Loucy (cell line): ENCODE results near the gene PRF1.

Experiments used
- H2AFZ ChIP-seq: fragments of 200-600 bp; sonication (generic); 2 replicates; pipeline ENCODE4 v1.6.0; 2016; ENCODE audit warnings: antibody characterized with exemption, mild to moderate bottlenecking, low read length, moderate library complexity
- H3F3A ChIP-seq: fragments of 200-600 bp; 2 replicates; pipeline ENCODE4 v1.6.0; 2016; ENCODE audit warnings: antibody characterized with exemption, low read depth, mild to moderate bottlenecking
- H3K27me3 ChIP-seq: fragments of 200-600 bp; sonication (generic); 2 replicates; pipeline ENCODE4 v1.6.1; 2014; ENCODE audit warnings: low read length, mild to moderate bottlenecking; ENCODE audit not compliant: insufficient read depth, poor library complexity, severe bottlenecking
- H3K36me3 ChIP-seq: fragments of 200-600 bp; sonication (generic); 2 replicates; pipeline ENCODE4 v1.6.1; 2016; ENCODE audit warnings: low read length; ENCODE audit not compliant: insufficient read depth
- H3K4me1 ChIP-seq: fragments of 200-600 bp; sonication (generic); 2 replicates; pipeline ENCODE4 v1.5.1; 2014; ENCODE audit warnings: low read length, mild to moderate bottlenecking; ENCODE audit not compliant: insufficient read depth, poor library complexity, severe bottlenecking
- H3K4me2 ChIP-seq: fragments of 200-600 bp; sonication (generic); 2 replicates; pipeline ENCODE4 v1.6.0; 2014; ENCODE audit warnings: antibody characterized with exemption, low read length, low read depth, mild to moderate bottlenecking; ENCODE audit not compliant: poor library complexity, severe bottlenecking
- H3K4me3 ChIP-seq: fragments of 200-600 bp; sonication (generic); 2 replicates; pipeline ENCODE4 v1.5.1; 2014; ENCODE audit warnings: low read length, mild to moderate bottlenecking, mixed read lengths; ENCODE audit not compliant: poor library complexity, severe bottlenecking
- H3K79me2 ChIP-seq: fragments of 200-600 bp; sonication (generic); 2 replicates; pipeline ENCODE4 v1.6.1; 2014; ENCODE audit warnings: low read length; ENCODE audit not compliant: insufficient read depth
- H3K9ac ChIP-seq: fragments of 200-600 bp; sonication (generic); 2 replicates; pipeline ENCODE4 v1.6.0; 2014; ENCODE audit warnings: mild to moderate bottlenecking, low read depth, low read length, moderate library complexity; ENCODE audit not compliant: poor library complexity, severe bottlenecking
- H3K9me2 ChIP-seq: fragments of 200-600 bp; sonication (generic); replicated peaks from 2 replicates; pipeline ENCODE4 v1.6.1; 2016; ENCODE audit warnings: low read depth, low read length, mixed read lengths
- H3K9me3 ChIP-seq: fragments of 200-600 bp; sonication (generic); 2 replicates; pipeline ENCODE4 v1.6.1; 2014; ENCODE audit warnings: mild to moderate bottlenecking, antibody characterized with exemption, low read length, low read depth; ENCODE audit not compliant: insufficient read depth
- H4K20me1 ChIP-seq: fragments of 200-600 bp; sonication (generic); 2 replicates; pipeline ENCODE4 v1.6.0; 2014; ENCODE audit warnings: antibody characterized with exemption, low read length, mild to moderate bottlenecking; ENCODE audit not compliant: insufficient read depth, poor library complexity, severe bottlenecking
- EZH2phosphoT487 ChIP-seq: fragments of 200-600 bp; IDR thresholded peaks from 2 replicates; pipeline ENCODE4 v1.6.1; 2018; ENCODE audit warnings: antibody characterized with exemption, mild to moderate bottlenecking, moderate library complexity, borderline replicate concordance
- TF ChIP-seq, protein P1 (sequence below): fragments of 200-600 bp; sonication (generic); conservative IDR thresholded peaks from 2 replicates; pipeline ENCODE4 v1.5.1; 2014; ENCODE audit warnings: mild to moderate bottlenecking, antibody characterized with exemption, low read length

The PRF1 gene

DNA sequence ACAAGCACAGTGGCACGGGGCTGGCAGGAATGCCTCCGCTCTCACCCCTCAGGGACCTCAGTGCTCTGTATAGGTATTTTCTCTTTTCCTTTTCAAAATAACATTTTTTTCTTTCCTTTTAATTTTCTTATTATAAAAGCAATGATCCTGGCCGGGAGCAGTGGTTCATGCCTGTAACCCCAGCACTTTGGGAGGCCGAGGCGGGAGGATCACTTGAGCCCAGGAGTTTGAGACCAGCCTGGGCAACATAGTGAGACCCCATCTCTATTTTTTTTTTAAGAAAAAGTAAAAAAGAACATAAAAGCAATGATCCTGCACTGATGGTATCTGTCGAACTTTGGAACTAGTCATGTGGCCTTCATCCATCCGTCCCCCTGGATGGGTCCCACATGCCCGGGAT lies 3.2 kb downstream of the PRF1 start:
- TF ChIP-seq, protein P1, sequence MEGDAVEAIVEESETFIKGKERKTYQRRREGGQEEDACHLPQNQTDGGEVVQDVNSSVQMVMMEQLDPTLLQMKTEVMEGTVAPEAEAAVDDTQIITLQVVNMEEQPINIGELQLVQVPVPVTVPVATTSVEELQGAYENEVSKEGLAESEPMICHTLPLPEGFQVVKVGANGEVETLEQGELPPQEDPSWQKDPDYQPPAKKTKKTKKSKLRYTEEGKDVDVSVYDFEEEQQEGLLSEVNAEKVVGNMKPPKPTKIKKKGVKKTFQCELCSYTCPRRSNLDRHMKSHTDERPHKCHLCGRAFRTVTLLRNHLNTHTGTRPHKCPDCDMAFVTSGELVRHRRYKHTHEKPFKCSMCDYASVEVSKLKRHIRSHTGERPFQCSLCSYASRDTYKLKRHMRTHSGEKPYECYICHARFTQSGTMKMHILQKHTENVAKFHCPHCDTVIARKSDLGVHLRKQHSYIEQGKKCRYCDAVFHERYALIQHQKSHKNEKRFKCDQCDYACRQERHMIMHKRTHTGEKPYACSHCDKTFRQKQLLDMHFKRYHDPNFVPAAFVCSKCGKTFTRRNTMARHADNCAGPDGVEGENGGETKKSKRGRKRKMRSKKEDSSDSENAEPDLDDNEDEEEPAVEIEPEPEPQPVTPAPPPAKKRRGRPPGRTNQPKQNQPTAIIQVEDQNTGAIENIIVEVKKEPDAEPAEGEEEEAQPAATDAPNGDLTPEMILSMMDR, result no peak
- no peak for TF ChIP-seq EZH2phosphoT487
- Histone ChIP-seq H3K36me3 (no peaks in the 10 kb centered on the region; the same call in 1 of the 2 replicates), H3F3A (no peaks in the 10 kb centered on the region), H3K9ac (peak overlapping the region; percentile 81), H3K4me2 (peak overlapping the region; percentile 84), H4K20me1 (peaks cover 15% of the 10 kb centered on the region), H3K4me1 (peaks cover 75% of the 10 kb centered on the region), H3K79me2 (peaks cover 49% of the 10 kb centered on the region), H3K4me3 (peak overlapping the region; percentile 78), H3K9me3 (no peaks in the 10 kb centered on the region), H3K9me2 (no peaks in the 10 kb centered on the region), H2AFZ (no peak overlapping the region), H3K27me3 (no peaks in the 10 kb centered on the region)

DNA sequence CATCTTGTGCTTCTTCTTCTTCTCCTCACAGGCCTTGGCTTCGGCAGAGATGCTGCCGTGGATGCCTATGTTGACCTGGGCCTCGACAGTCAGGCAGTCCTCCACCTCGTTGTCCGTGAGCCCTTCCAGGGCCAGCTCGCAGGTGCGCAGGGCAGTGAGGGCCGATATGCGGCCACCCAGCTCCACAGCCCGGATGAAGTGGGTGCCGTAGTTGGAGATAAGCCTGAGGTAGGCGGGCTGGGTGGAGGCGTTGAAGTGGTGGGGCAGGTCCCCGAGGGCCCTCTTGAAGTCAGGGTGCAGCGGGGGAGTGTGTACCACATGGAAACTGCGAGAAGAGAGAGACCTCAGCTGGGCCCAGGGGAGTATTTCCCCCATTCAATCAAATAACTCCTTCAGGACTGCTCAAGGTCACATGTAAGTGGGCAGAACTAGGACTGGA lies 3.7 kb downstream of the PRF1 start:
- no peak overlapping the region for H3K4me3 ChIP-seq
- TF ChIP-seq EZH2phosphoT487, result no peak
- TF ChIP-seq, protein P1, result no peak
- H2AFZ ChIP-seq, result no peak overlapping the region
- H3K9me3 ChIP-seq, result no peaks in the 10 kb centered on the region
- H3K36me3 ChIP-seq, result no peaks in the 10 kb centered on the region; the same call in 1 of the 2 replicates
- no peaks in the 10 kb centered on the region for H3K27me3 ChIP-seq
- H3K9ac ChIP-seq, result no peak overlapping the region
- H3K4me1 ChIP-seq, result peaks cover 75% of the 10 kb centered on the region
- H3K9me2 ChIP-seq, result no peaks in the 10 kb centered on the region
- peaks cover 15% of the 10 kb centered on the region for H4K20me1 ChIP-seq
- peaks cover 49% of the 10 kb centered on the region for H3K79me2 ChIP-seq
- peak overlapping the region; percentile 10 for H3K4me2 ChIP-seq
- H3F3A ChIP-seq, result no peaks in the 10 kb centered on the region

DNA sequence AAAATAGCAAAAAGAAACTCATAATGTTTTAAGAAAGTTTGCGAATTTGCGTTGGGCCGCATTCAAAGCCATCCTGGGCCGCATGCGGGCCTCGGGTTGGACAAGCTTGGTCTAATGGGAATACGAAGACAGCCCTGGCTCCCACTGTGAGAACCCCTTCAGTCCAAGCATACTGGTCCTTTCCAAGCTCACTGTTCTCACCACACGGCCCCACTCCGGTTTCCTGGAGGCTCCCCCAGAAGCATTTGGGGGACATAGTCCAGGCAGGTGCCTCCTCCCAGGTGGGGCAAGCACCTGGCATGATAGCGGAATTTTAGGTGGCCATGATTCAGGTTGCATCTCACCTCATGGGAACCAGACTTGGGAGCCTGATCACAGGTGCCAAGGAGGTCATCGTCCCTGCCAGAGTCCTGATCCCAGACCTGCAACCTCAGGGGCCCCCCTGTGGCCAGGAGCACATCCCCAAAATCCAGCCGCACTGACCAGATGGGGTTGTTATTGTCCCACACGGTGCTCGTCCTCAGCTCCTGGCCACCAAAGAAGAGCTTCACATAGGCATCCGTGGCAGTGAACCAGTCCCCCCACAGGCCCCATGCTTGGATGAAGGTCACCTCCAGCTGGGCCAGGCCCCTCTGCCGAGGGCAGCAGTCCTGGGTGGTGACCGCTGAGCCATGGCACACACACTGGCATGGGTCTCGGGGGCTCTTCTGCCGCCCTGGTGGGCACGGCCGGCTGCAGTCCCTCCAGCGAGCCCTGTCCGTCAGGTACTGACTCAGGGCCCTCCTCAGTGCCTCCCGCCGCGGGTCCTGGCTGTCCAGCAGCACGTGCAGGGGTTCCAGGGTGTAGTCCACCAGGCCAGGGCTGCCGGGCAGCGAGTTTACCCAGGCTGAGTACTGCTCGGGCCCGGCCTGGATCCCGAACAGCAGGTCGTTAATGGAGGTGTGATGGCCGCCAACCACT lies 4.4 kb downstream of the PRF1 start:
- H3K79me2 ChIP-seq, result peaks cover 49% of the 10 kb centered on the region
- TF ChIP-seq, protein P1, result no peak
- no peak for TF ChIP-seq EZH2phosphoT487
- H3K27me3 ChIP-seq, result no peaks in the 10 kb centered on the region
- peak overlapping the region; percentile 10 for H3K4me2 ChIP-seq
- H3K36me3 ChIP-seq, result no peaks in the 10 kb centered on the region; the same call in 1 of the 2 replicates
- H3F3A ChIP-seq, result no peaks in the 10 kb centered on the region
- H3K4me1 ChIP-seq, result peaks cover 74% of the 10 kb centered on the region
- H3K9ac ChIP-seq, result peak overlapping the region; percentile 12
- no peak overlapping the region for H3K4me3 ChIP-seq
- peaks cover 15% of the 10 kb centered on the region for H4K20me1 ChIP-seq
- no peaks in the 10 kb centered on the region for H3K9me2 ChIP-seq
- no peak overlapping the region for H2AFZ ChIP-seq
- no peaks in the 10 kb centered on the region for H3K9me3 ChIP-seq
